Stimulated activated CD8-positive, alpha-beta memory T cell treated with anti-CD3 and anti-CD28 coated beads, Interleukin-4, amount 100 ng/mL, for 1 hour (primary cell): ENCODE data around the gene C10orf71.

ENCODE experiments used
- DNase-seq, 2 donors: peaks; one replicate each; pipeline ENCODE4 v3.0.0-alpha.2; 2020; ENCODE audit warnings: low read depth in 2 of 2, low spot score in 1 of 2

C10orf71 gene

GRCh38 chr10:49371967-49372366 is 73.0 kb downstream of the C10orf71 start:
- DNase-seq: no peak

- no peak for DNase-seq
These were observed 74.4 kb downstream of the C10orf71 start for GRCh38 chr10:49373361-49373760.

- DNase-seq: no peak
These were observed 75.8 kb downstream of the C10orf71 start for GRCh38 chr10:49374740-49375139.

GRCh38 chr10:49375611-49376010 is 76.6 kb downstream of the C10orf71 start:
- DNase-seq: no peak
